IMR-90 (cell line): ENCODE data around the gene IP6K3. TPM values are rescaled to one million over a fixed set of nuclear protein-coding genes. Genes with fewer than 3 reads are reported as not detected.

Source experiments
- ATAC-seq: fragments of 200-7000 bp; cut with Tn5 transposase; 2 replicates; pipeline ENCODE4 v1.9.1; 2020; ENCODE audit warnings: low read depth, mild to moderate bottlenecking, moderate library complexity
- BruUV-seq: library from RNA; stranded (reverse); fragments of 400-500 nt; replicated peaks from 2 replicates; lab custom pipeline; 2021; lab: Mats Ljungman, UMichigan
- CTCF ChIA-PET: fragments of 300-600 bp; formaldehyde crosslinking; extraction: SDS; loops from one replicate; lab custom pipeline; 2021; ENCODE audit warnings: antibody characterized with exemption; lab: Yijun Ruan, JAX
- POLR2A ChIA-PET: fragments of 300-600 bp; sonication (Branson Sonifier 250); formaldehyde crosslinking; loops from one replicate; lab custom pipeline; 2022; ENCODE audit warnings: antibody characterized with exemption; ENCODE audit not compliant: unreplicated experiment; lab: Charles Lee
- DNase-seq: peaks from one replicate; pipeline ENCODE4 v3.0.0; 2013
- H2AFZ ChIP-seq: replicated peaks from 2 replicates; pipeline ENCODE3; 2013; ENCODE audit warnings: low read length, mild to moderate bottlenecking; ENCODE audit not compliant: poor library complexity
- H2AK5ac ChIP-seq: 2 replicates; pipeline ENCODE4 v1.6.1; 2013; ENCODE audit warnings: low read depth, low read length, inconsistent platforms
- H2AK9ac ChIP-seq: replicated peaks from 2 replicates; pipeline ENCODE3; 2013; ENCODE audit warnings: mild to moderate bottlenecking, low read depth, low read length, moderate library complexity; ENCODE audit not compliant: poor library complexity
- H2BK120ac ChIP-seq: 2 replicates; pipeline ENCODE4 v1.6.1; 2013; ENCODE audit warnings: low read depth, low read length, inconsistent platforms
- H2BK15ac ChIP-seq: 3 replicates; pipeline ENCODE4 v1.6.1; 2013; ENCODE audit warnings: low read depth, low read length, inconsistent platforms
- H2BK20ac ChIP-seq: 2 replicates; pipeline ENCODE4 v1.6.1; 2013; ENCODE audit warnings: low read depth, mild to moderate bottlenecking, inconsistent platforms, low read length, moderate library complexity
- H2BK5ac ChIP-seq: 2 replicates; pipeline ENCODE4 v1.6.1; 2013; ENCODE audit warnings: mild to moderate bottlenecking, low read depth, low read length, inconsistent platforms; ENCODE audit not compliant: poor library complexity, severe bottlenecking
- H3K14ac ChIP-seq: replicated peaks from 2 replicates; pipeline ENCODE4 v1.6.1; 2013; ENCODE audit warnings: low read depth, low read length, inconsistent platforms
- H3K18ac ChIP-seq: 2 replicates; pipeline ENCODE4 v1.6.1; 2013; ENCODE audit warnings: low read depth, low read length, control low read depth
- H3K23ac ChIP-seq: 2 replicates; pipeline ENCODE4 v1.6.1; 2013; ENCODE audit warnings: low read depth, low read length, inconsistent platforms
- H3K27ac ChIP-seq: 2 replicates; pipeline ENCODE4 v1.5.1; 2013; ENCODE audit warnings: mild to moderate bottlenecking, control low read depth, low read length; ENCODE audit not compliant: insufficient read depth
- H3K27me3 ChIP-seq: 2 replicates; pipeline ENCODE4 v1.6.1; 2013; ENCODE audit warnings: low read length; ENCODE audit not compliant: control insufficient read depth, insufficient read depth
- H3K36me3 ChIP-seq: 2 replicates; pipeline ENCODE4 v1.6.1; 2013; ENCODE audit warnings: low read length, mixed read lengths; ENCODE audit not compliant: control insufficient read depth, insufficient read depth
- H3K4ac ChIP-seq: 2 replicates; pipeline ENCODE4 v1.6.1; 2013; ENCODE audit warnings: low read depth, low read length, inconsistent platforms
- H3K4me1 ChIP-seq: 2 replicates; pipeline ENCODE4 v1.6.1; 2013; ENCODE audit warnings: low read length, mixed read lengths; ENCODE audit not compliant: control insufficient read depth, insufficient read depth
- H3K4me2 ChIP-seq: 2 replicates; pipeline ENCODE4 v1.6.1; 2013; ENCODE audit warnings: low read depth, mild to moderate bottlenecking, control low read depth, low read length, moderate library complexity
- H3K4me3 ChIP-seq: 2 replicates; pipeline ENCODE4 v1.5.1; 2013; ENCODE audit warnings: low read depth, mild to moderate bottlenecking, control low read depth, low read length, moderate library complexity; ENCODE audit not compliant: insufficient read depth
- H3K56ac ChIP-seq: 2 replicates; pipeline ENCODE4 v1.6.1; 2013; ENCODE audit warnings: low read length, inconsistent platforms; ENCODE audit not compliant: insufficient read depth; ENCODE audit errors: extremely low read depth
- H3K79me1 ChIP-seq, 2 experiments: 2 replicates each; pipeline ENCODE4 v1.6.1; 2013; ENCODE audit warnings: low read length in 2 of 2, inconsistent platforms in 1 of 2, low read depth in 1 of 2
- H3K9ac ChIP-seq: 2 replicates; pipeline ENCODE4 v1.6.1; 2013; ENCODE audit warnings: low read depth, low read length, control low read depth
- H3K9me1 ChIP-seq: 2 replicates; pipeline ENCODE4 v1.6.1; 2013; ENCODE audit warnings: low read length, inconsistent platforms; ENCODE audit not compliant: insufficient read depth
- H3K9me3 ChIP-seq: 2 replicates; pipeline ENCODE4 v1.6.1; 2013; ENCODE audit warnings: low read length; ENCODE audit not compliant: control insufficient read depth, insufficient read depth
- H4K20me1 ChIP-seq: 2 replicates; pipeline ENCODE4 v1.6.1; 2013; ENCODE audit warnings: low read length, inconsistent platforms; ENCODE audit not compliant: insufficient read depth
- H4K5ac ChIP-seq: 2 replicates; pipeline ENCODE4 v1.6.1; 2013; ENCODE audit warnings: mild to moderate bottlenecking, low read depth, low read length, control low read depth
- H4K8ac ChIP-seq, 2 experiments: 2 replicates each; pipeline ENCODE4 v1.6.1; 2013; ENCODE audit warnings: low read depth in 2 of 2, low read length in 2 of 2, control low read depth in 1 of 2, inconsistent platforms in 1 of 2
- H4K91ac ChIP-seq: 2 replicates; pipeline ENCODE4 v1.6.1; 2013; ENCODE audit warnings: low read depth, low read length, inconsistent platforms; ENCODE audit not compliant: insufficient read depth
- BHLHE40 ChIP-seq: fragments of 150-350 bp; IDR thresholded peaks from 2 replicates; pipeline ENCODE4 v1.6.1; 2016; ENCODE audit warnings: mild to moderate bottlenecking, low read depth, low read length
- CEBPB ChIP-seq: IDR thresholded peaks from 2 replicates; pipeline ENCODE4 v1.6.1; 2012; ENCODE audit warnings: low read depth, low read length, improper control_type of control experiment
- CHD1 ChIP-seq: IDR thresholded peaks from 2 replicates; pipeline ENCODE4 v1.6.1; 2012; ENCODE audit warnings: low read depth, low read length, improper control_type of control experiment
- FOS ChIP-seq: fragments of 150-350 bp; IDR thresholded peaks from 2 replicates; pipeline ENCODE4 v1.6.1; 2016; ENCODE audit warnings: low read depth, low read length
- MAFK ChIP-seq: IDR thresholded peaks from 2 replicates; pipeline ENCODE4 v1.6.1; 2012; ENCODE audit warnings: low read depth, low read length, improper control_type of control experiment
- MXI1 ChIP-seq: IDR thresholded peaks from 2 replicates; pipeline ENCODE4 v1.6.1; 2012; ENCODE audit warnings: low read depth, mild to moderate bottlenecking, low read length, moderate library complexity, borderline replicate concordance
- NFE2L2 ChIP-seq: fragments of 150-350 bp; IDR thresholded peaks from 2 replicates; pipeline ENCODE4 v1.6.1; 2016; ENCODE audit warnings: low read depth, mild to moderate bottlenecking, low read length
- RAD21 ChIP-seq: IDR thresholded peaks from 2 replicates; pipeline ENCODE4 v1.6.1; 2012; ENCODE audit warnings: low read length, improper control_type of control experiment
- RCOR1 ChIP-seq: IDR thresholded peaks from 2 replicates; pipeline ENCODE4 v1.6.1; 2012; ENCODE audit warnings: mild to moderate bottlenecking, low read length, improper control_type of control experiment; ENCODE audit not compliant: insufficient replicate concordance
- RFX5 ChIP-seq: IDR thresholded peaks from 2 replicates; pipeline ENCODE4 v1.8.0; 2012; ENCODE audit warnings: low read depth, mild to moderate bottlenecking, low read length, moderate library complexity
- WGBS, 2 experiments: methylation state at CpG; one replicate each; pipeline versions ENCODE4 v1.1.5 to v1.1.7; 2013; ENCODE audit warnings: missing lambda C conversion rate in 2 of 2; ENCODE audit not compliant: insufficient read length in 1 of 2; ENCODE audit errors: extremely low coverage in 2 of 2; 5-methylcytosine and 5-hydroxymethylcytosine counted together
- dilution Hi-C: fragments of 300-500 bp; cut with HindIII; formaldehyde crosslinking; loops from one replicate; pipeline ENCODE4 v1.14.3; 2018; ENCODE audit warnings: low sequenced_read_pairs; ENCODE audit not compliant: unreplicated experiment
- in situ Hi-C: fragments of 300-500 bp; cut with MboI; formaldehyde crosslinking; loops from 3 replicates; pipeline ENCODE4 v1.14.3; 2019; ENCODE audit warnings: low sequenced_read_pairs, inconsistent platforms, mixed read lengths
- intact Hi-C: fragments of 100-400 bp; cut with micrococcal nuclease; formaldehyde crosslinking; loops from 2 replicates; pipeline ENCODE4 v1.10.0; 2022
- polyA plus RNA-seq, 3 experiments: library from polyadenylated mRNA; depleted of rRNA; stranded (reverse); fragments of >200 nt; gene quantifications; 2 replicates each; pipeline ENCODE4 v1.2.3, GENCODE V29; 2012; ENCODE audit warnings: low replicate concordance in 1 of 3
- total RNA-seq: library from RNA; depleted of rRNA; stranded (reverse); fragments of >200 nt; gene quantifications from 2 replicates; pipeline ENCODE4 v1.2.3, GENCODE V29; 2012
- TF ChIP-seq, protein P1 (sequence below): fragments of 150-350 bp; IDR thresholded peaks from 2 replicates; pipeline ENCODE4 v1.6.1; 2017; ENCODE audit warnings: mild to moderate bottlenecking, antibody characterized with exemption, low read length, low read depth
- TF ChIP-seq, protein P2 (sequence below): fragments of 150-350 bp; IDR thresholded peaks from 2 replicates; pipeline ENCODE4 v1.6.1; 2016; ENCODE audit warnings: low read depth, mild to moderate bottlenecking, low read length, moderate library complexity, borderline replicate concordance

IP6K3 gene
- total and polyA plus RNA-seq, 2 of the 4 experiments (the other 2 are of a cell fraction), result 0.18 to 0.51 TPM

DNA sequence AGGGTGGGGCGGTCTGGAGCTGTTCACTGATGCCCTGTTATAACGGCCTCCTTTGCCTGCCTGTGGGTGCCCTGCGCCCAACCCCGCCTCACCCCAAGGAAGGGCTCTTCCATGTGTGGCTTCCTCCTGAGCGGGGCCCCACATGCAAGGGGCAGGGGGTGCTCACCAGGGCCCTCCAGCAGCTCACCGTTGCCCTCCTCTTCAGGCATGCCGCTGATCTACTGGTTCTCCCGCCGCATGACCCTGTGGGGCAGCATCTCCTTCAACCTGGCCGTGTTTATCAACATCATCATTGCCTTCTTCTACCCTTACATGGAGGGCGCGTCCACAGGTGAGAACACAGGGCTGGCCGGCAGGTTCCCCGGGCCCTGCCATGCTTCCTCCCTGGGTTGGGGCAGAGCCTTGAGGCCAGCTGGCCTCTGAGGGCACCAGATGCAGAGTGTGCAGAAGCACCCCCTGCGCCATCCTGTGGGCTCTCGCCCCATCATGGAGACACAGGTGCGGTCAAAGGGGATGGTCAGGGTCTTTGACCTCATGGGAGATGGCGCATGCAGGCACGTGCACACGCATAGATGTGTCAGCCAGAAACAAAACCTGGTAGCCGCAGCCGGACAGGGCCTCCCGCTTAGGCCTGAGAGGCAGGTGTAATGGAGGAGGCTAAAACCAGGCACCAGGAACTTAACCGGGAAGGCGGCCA is 58.1 kb downstream of the IP6K3 start:
- intact Hi-C loops (no loop called here), in situ Hi-C loops (no loop called here), dilution Hi-C loops (no loop called here)
- Histone ChIP-seq H2AK9ac (no peak overlapping the region), H4K5ac (no peak overlapping the region), H3K4me1 (peaks cover under 1% of the 10 kb centered on the region; the same call in 1 of the 2 replicates), H3K27ac (no peak overlapping the region), H2BK15ac (no peak overlapping the region), H3K14ac (no peak overlapping the region), H4K8ac (no peak overlapping the region), H2BK120ac (no peak overlapping the region), H2AK5ac (no peak overlapping the region), H2BK20ac (no peak overlapping the region), H4K91ac (no peak overlapping the region), H3K4ac (no peak overlapping the region), H3K79me1 (no peaks in the 10 kb centered on the region), H3K56ac (no peak overlapping the region), H2AFZ (no peak overlapping the region), H3K4me3 (no peak overlapping the region), H3K9me3 (no peaks in the 10 kb centered on the region), H3K23ac (no peak overlapping the region), H3K4me2 (no peak overlapping the region), H4K20me1 (no peaks in the 10 kb centered on the region), H3K9me1 (peaks cover 9% of the 10 kb centered on the region; the same call in 1 of the 2 replicates), H3K18ac (no peak overlapping the region), H3K27me3 (no peaks in the 10 kb centered on the region), H2BK5ac (no peak overlapping the region), H3K36me3 (peaks cover 13% of the 10 kb centered on the region), H3K9ac (no peak overlapping the region)
- no peak for ATAC-seq
- no TSS peak for BruUV-seq
- TF ChIP-seq MAFK, result no peak
- TF ChIP-seq, protein P1, sequence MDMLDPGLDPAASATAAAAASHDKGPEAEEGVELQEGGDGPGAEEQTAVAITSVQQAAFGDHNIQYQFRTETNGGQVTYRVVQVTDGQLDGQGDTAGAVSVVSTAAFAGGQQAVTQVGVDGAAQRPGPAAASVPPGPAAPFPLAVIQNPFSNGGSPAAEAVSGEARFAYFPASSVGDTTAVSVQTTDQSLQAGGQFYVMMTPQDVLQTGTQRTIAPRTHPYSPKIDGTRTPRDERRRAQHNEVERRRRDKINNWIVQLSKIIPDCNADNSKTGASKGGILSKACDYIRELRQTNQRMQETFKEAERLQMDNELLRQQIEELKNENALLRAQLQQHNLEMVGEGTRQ, result no peak
- TF ChIP-seq, protein P2, sequence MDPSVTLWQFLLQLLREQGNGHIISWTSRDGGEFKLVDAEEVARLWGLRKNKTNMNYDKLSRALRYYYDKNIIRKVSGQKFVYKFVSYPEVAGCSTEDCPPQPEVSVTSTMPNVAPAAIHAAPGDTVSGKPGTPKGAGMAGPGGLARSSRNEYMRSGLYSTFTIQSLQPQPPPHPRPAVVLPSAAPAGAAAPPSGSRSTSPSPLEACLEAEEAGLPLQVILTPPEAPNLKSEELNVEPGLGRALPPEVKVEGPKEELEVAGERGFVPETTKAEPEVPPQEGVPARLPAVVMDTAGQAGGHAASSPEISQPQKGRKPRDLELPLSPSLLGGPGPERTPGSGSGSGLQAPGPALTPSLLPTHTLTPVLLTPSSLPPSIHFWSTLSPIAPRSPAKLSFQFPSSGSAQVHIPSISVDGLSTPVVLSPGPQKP, result no peak
- TF ChIP-seq FOS, result no peak
- TF ChIP-seq CHD1, result no peak
- no peak for TF ChIP-seq RAD21
- TF ChIP-seq RFX5, result no peak
- TF ChIP-seq MXI1, result no peak
- TF ChIP-seq BHLHE40, result no peak
- no peak for TF ChIP-seq CEBPB
- no peak for TF ChIP-seq RCOR1
- no peak for TF ChIP-seq NFE2L2
- DNase-seq, result no peak
- ChIA-PET CTCF (no interaction called here), POLR2A (interaction anchor here (0.6 kb wide), 1 partner anchor 198 kb away, joined by 3 read pairs; no protein-coding TSS in a partner anchor)
- WGBS, 2 experiments, result 89% methylated on average over 10 of the region's 25 CpGs; no CpG with 5 or more reads in 1 of the 2 experiments
